GM12892 (cell line): ENCODE measurements around the gene SLC47A2.

ENCODE experiments used
- POLR2A ChIP-seq: IDR thresholded peaks from 2 replicates; pipeline ENCODE4 v1.6.1; 2011; ENCODE audit warnings: low read depth, low read length, control low read depth
- POLR2AphosphoS5 ChIP-seq: IDR thresholded peaks from 2 replicates; pipeline ENCODE4 v1.6.1; 2011; ENCODE audit warnings: low read depth, low read length, control low read depth
- TAF1 ChIP-seq: IDR thresholded peaks from 2 replicates; pipeline ENCODE4 v1.6.1; 2011; ENCODE audit warnings: low read depth, mild to moderate bottlenecking, control low read depth, low read length, borderline replicate concordance

- TF ChIP-seq POLR2A = no peak
- no peak for TF ChIP-seq POLR2AphosphoS5
- TF ChIP-seq TAF1 = no peak
Observed at GRCh38 chr17:19663097-19663496, 53.3 kb downstream of the SLC47A2 start.
